ENCODE measurements around the gene TNFRSF13B. TPM values are rescaled to one million over a fixed set of nuclear protein-coding genes. Genes with fewer than 3 reads are reported as not detected.

Gene TNFRSF13B
- total RNA-seq, 1 experiment from 2014 or later = not detected

GRCh38 chr17:16923904-16924695 is 47.8 kb downstream of the TNFRSF13B start:
- intact Hi-C loops (cut with micrococcal nuclease) = loop anchor here (5.0 kb wide), 1 partner anchor 68 kb away; no protein-coding TSS in a partner anchor
- DNase-seq (ENCODE audit: low read depth, low spot score) (no peak), ATAC-seq (no peak)
- Histone ChIP-seq H3K4me1 (ENCODE audit: control insufficient read depth in 1 of 2, insufficient read depth in 2 of 2, low read length in 2 of 2) (no peaks in the 10 kb centered on the region), H3K9me3 (ENCODE audit: control insufficient read depth in 1 of 2, insufficient read depth in 1 of 2, low read depth in 1 of 2, low read length in 2 of 2) (no peaks in the 10 kb centered on the region), H3K9ac (ENCODE audit: low read length) (no peak overlapping the region), H3K4me3 (replicated peaks in 1 of 2; ENCODE audit: low read depth in 1 of 2, low read length in 2 of 2) (no peak overlapping the region), H2AFZ (ENCODE audit: low read depth, low read length, poor library complexity, severe bottlenecking) (no peak overlapping the region), H3K79me2 (ENCODE audit: insufficient read depth, low read length) (no peaks in the 10 kb centered on the region), H3K36me3 (ENCODE audit: control insufficient read depth in 1 of 2, insufficient read depth in 2 of 2, low read length in 2 of 2) (no peaks in the 10 kb centered on the region), H3K27ac (ENCODE audit: low read depth, low read length) (no peak overlapping the region), H3K4me2 (ENCODE audit: low read length) (no peak overlapping the region), H3K27me3 (ENCODE audit: insufficient read depth, low read length) (no peaks in the 10 kb centered on the region), H4K20me1 (ENCODE audit: insufficient read depth) (no peaks in the 10 kb centered on the region), H3K9me2 (ENCODE audit: insufficient read depth) (no peaks in the 10 kb centered on the region)
- BruUV-seq (replicated peaks) = no TSS peak
- ChIA-PET RAD21 (ENCODE audit: low non-redundant PET in 1 of 2, low total read pairs in 2 of 2, uncharacterized antibody in 2 of 2, unreplicated experiment in 2 of 2) (no interaction called here), CTCF (no interaction called here), POLR2A (no interaction called here)
- TF ChIP-seq SIN3A (IDR thresholded peaks at IDR 0.05; ENCODE audit: low read depth) (no peak), ZFX (IDR thresholded peaks at IDR 0.05) (no peak), CTCF (IDR thresholded peaks at IDR 0.05 in 2 of 3, conservative IDR thresholded peaks at IDR 0.05 in 1 of 3; ENCODE audit: borderline replicate concordance in 1 of 3, insufficient read depth in 1 of 3, low read depth in 2 of 3, low read length in 2 of 3) (no peak), ELF1 (IDR thresholded peaks at IDR 0.05; ENCODE audit: borderline replicate concordance, low read depth) (no peak), POLR2AphosphoS5 (IDR thresholded peaks at IDR 0.05; ENCODE audit: low read depth, low read length) (no peak), SRF (IDR thresholded peaks at IDR 0.05; ENCODE audit: low read depth) (no peak), ZBTB33 (IDR thresholded peaks at IDR 0.05; ENCODE audit: extremely low read depth, insufficient replicate concordance, low read length) (no peak), CEBPB (IDR thresholded peaks at IDR 0.05; ENCODE audit: low read depth) (no peak), FOSL1 (IDR thresholded peaks at IDR 0.05; ENCODE audit: low read depth) (no peak), EZH2 (IDR thresholded peaks at IDR 0.05) (no peak), RAD21 (IDR thresholded peaks at IDR 0.05; ENCODE audit: low read depth) (no peak), REST (IDR thresholded peaks at IDR 0.05; ENCODE audit: low read depth) (no peak), JUND (IDR thresholded peaks at IDR 0.05) (no peak), POLR2A (IDR thresholded peaks at IDR 0.05; ENCODE audit: borderline replicate concordance, extremely low read depth, insufficient read depth, insufficient read length) (no peak), ATF3 (IDR thresholded peaks at IDR 0.05) (no peak), YY1 (IDR thresholded peaks at IDR 0.05; ENCODE audit: extremely low read depth, insufficient replicate concordance, low read depth, low read length) (no peak)
